K562 (cell line): ENCODE data around the gene DYNLT4. TPM values are rescaled to one million over a fixed set of nuclear protein-coding genes. Genes with fewer than 3 reads are reported as not detected.

Experiments
- ARID1B ChIP-seq: fragments of 450-650 bp; IDR thresholded peaks from 2 replicates; pipeline ENCODE4 v1.6.1; 2016; ENCODE audit warnings: antibody characterized with exemption, mild to moderate bottlenecking, inconsistent platforms
- BCLAF1 ChIP-seq, 2 experiments: fragments of 450-650 bp in 1 of 2; IDR thresholded peaks; 2 replicates each; pipeline ENCODE4 v1.6.1; 2011 to 2017; ENCODE audit warnings: low read depth in 2 of 2, antibody characterized with exemption in 1 of 2, borderline replicate concordance in 1 of 2, low read length in 1 of 2, mild to moderate bottlenecking in 1 of 2, mixed read lengths in 1 of 2; ENCODE audit not compliant: control insufficient read depth in 1 of 2
- CBX2 ChIP-seq: fragments of 200-600 bp; sonication (generic); IDR thresholded peaks from one replicate; pipeline ENCODE4 v1.6.1; 2012; ENCODE audit warnings: mild to moderate bottlenecking, low read length, inconsistent platforms; ENCODE audit not compliant: insufficient read depth, poor library complexity, severe bottlenecking
- DLX4 ChIP-seq: fragments of 250-450 bp; sonication (Bioruptor Pico); IDR thresholded peaks from 2 replicates; pipeline ENCODE4 v1.6.1; 2021; ENCODE audit warnings: mild to moderate bottlenecking
- ESRRB ChIP-seq: fragments of 250-450 bp; sonication (Bioruptor Pico); IDR thresholded peaks from 2 replicates; pipeline ENCODE4 v1.5.0; 2020; ENCODE audit warnings: mild to moderate bottlenecking, moderate library complexity, borderline replicate concordance
- ETV1 ChIP-seq: fragments of 450-650 bp; conservative IDR thresholded peaks from 2 replicates; pipeline ENCODE4 v1.6.1; 2016; ENCODE audit warnings: missing genetic modification characterization, control low read depth, low read depth, missing compliant biosample characterization
- JUNB ChIP-seq: fragments of 450-650 bp; formaldehyde crosslinking; conservative IDR thresholded peaks from 2 replicates; pipeline ENCODE4 v1.4.0; 2020; ENCODE audit warnings: mild to moderate bottlenecking
- KDM1A ChIP-seq, 2 experiments: fragments of 450-650 bp; IDR thresholded peaks; 2 replicates each; pipeline ENCODE4 v1.6.1; 2016; ENCODE audit warnings: mild to moderate bottlenecking in 2 of 2
- KLF16 ChIP-seq: IDR thresholded peaks from 2 replicates; pipeline ENCODE4 v1.6.1; 2016; ENCODE audit warnings: antibody characterized with exemption
- MBD1 ChIP-seq: fragments of 250-450 bp; sonication (Bioruptor Pico); IDR thresholded peaks from 2 replicates; pipeline ENCODE4 v1.8.0; 2022; ENCODE audit warnings: inconsistent platforms
- NCOA6 ChIP-seq: fragments of 450-650 bp; IDR thresholded peaks from 2 replicates; pipeline ENCODE4 v1.6.1; 2017; ENCODE audit warnings: mild to moderate bottlenecking
- NFXL1 ChIP-seq: fragments of 450-650 bp; formaldehyde crosslinking; IDR thresholded peaks from 2 replicates; pipeline ENCODE4 v1.4.0; 2021; ENCODE audit warnings: mild to moderate bottlenecking
- PHB2 ChIP-seq: fragments of 450-650 bp; IDR thresholded peaks from 2 replicates; pipeline ENCODE4 v1.6.1; 2017; ENCODE audit warnings: low read depth
- RAD51 ChIP-seq: fragments of 450-650 bp; IDR thresholded peaks from 2 replicates; pipeline ENCODE4 v1.7.1; 2016; ENCODE audit warnings: low read depth, mild to moderate bottlenecking, borderline replicate concordance
- SETDB1 ChIP-seq: IDR thresholded peaks from one replicate; pipeline ENCODE4 v1.6.1; 2012; ENCODE audit warnings: low read length, control low read depth, inconsistent platforms
- SOX6 ChIP-seq: fragments of 450-650 bp; IDR thresholded peaks from 2 replicates; pipeline ENCODE4 v1.6.1; 2014; ENCODE audit warnings: mild to moderate bottlenecking
- TAF9B ChIP-seq: fragments of 450-650 bp; IDR thresholded peaks from 2 replicates; pipeline ENCODE4 v1.6.1; 2018; ENCODE audit warnings: mild to moderate bottlenecking; ENCODE audit not compliant: partially characterized antibody
- ZNF23 ChIP-seq: fragments of 250-450 bp; sonication (Bioruptor Pico); IDR thresholded peaks from 2 replicates; pipeline ENCODE4 v1.4.0; 2020; ENCODE audit warnings: mild to moderate bottlenecking
- ZNF280A ChIP-seq: fragments of 450-650 bp; IDR thresholded peaks from 2 replicates; pipeline ENCODE4 v1.6.1; 2018; ENCODE audit warnings: mild to moderate bottlenecking, low read depth; ENCODE audit not compliant: partially characterized antibody
- ZNF57 ChIP-seq: fragments of 450-650 bp; formaldehyde crosslinking; IDR thresholded peaks from 2 replicates; pipeline ENCODE4 v1.4.0; 2020; ENCODE audit warnings: mild to moderate bottlenecking, moderate library complexity
- ZSCAN32 ChIP-seq: fragments of 450-650 bp; formaldehyde crosslinking; IDR thresholded peaks from 2 replicates; pipeline ENCODE4 v1.4.0; 2020; ENCODE audit warnings: mild to moderate bottlenecking, moderate library complexity
- polyA plus RNA-seq, 8 experiments: library from polyadenylated mRNA; depleted of rRNA in 4 of 8; stranded (reverse) in 5 of 8; unstranded in 3 of 8; fragments of >200 nt; fragmentation: Nextera tagmentation in 2 of 8; fragmentation: Illumina TruSeq in 1 of 8; extraction: Ambion mirVana in 2 of 8; extraction: Trizol in 1 of 8; gene quantifications; 2 replicates each; pipeline versions ENCODE4 v1.2.1 to v1.2.3, GENCODE V29; 2011 to 2014; ENCODE audit warnings: inconsistent platforms in 1 of 8, missing spikeins in 1 of 8
- total RNA-seq, 7 experiments: library from RNA; depleted of rRNA in 6 of 7; stranded (reverse); fragments of >200 nt in 6 of 7; fragmentation: Illumina TruSeq in 2 of 7; extraction: Trizol in 2 of 7; gene quantifications; 2 replicates each; pipeline versions ENCODE4 v1.2.1 to v1.2.3, GENCODE V29; 2011 to 2021; ENCODE audit warnings: low replicate concordance in 1 of 7

DYNLT4 gene
- total and polyA plus RNA-seq, 9 of the 15 experiments (the other 6 are each of a cell fraction or from before 2014, with no cell fraction given): 0.29 to 0.73 TPM; not detected in 7

- TF ChIP-seq ZNF280A (no peak), KDM1A (IDR thresholded peaks at IDR 0.05) (no peak; a peak in 1 of 4 replicates), ZNF57 (peak; percentile 35), ETV1 (tag) (peak; percentile 95), PHB2 (0 out of 2 replicates have a peak, but pooled peaks have one; percentile 43), ARID1B (peak; percentile 49), SETDB1 (no peak), JUNB (CRISPR knock-in tag) (no peak), CBX2 (no peak), MBD1 (CRISPR knock-in tag) (no peak), TAF9B (peak; percentile 98), KLF16 (peak; percentile 56), NFXL1 (CRISPR knock-in tag) (0 out of 2 replicates have a peak, but pooled peaks have one; percentile 62), DLX4 (peak; percentile 85), ZNF23 (CRISPR knock-in tag) (no peak), ESRRB (CRISPR knock-in tag) (peak; percentile 76; the same call in 1 of the 2 replicates), ZSCAN32 (no peak), BCLAF1 (IDR thresholded peaks at IDR 0.05; ENCODE audit: borderline replicate concordance in 1 of 2, control insufficient read depth in 1 of 2, low read depth in 2 of 2, low read length in 1 of 2) (peak in 1 of 2 experiments; percentile 100; a peak in 3 of 4 replicates), NCOA6 (no peak; the same call in 1 of the 2 replicates), RAD51 (peak; percentile 56), SOX6 (peak; percentile 96)
These were observed 12.6 kb upstream of the DYNLT4 start (continued) for GRCh38 chr1:44819608-44820327.
